Daoy (cell line): ENCODE data around the gene PREPL. TPM values are rescaled to one million over a fixed set of nuclear protein-coding genes. Genes with fewer than 3 reads are reported as not detected.
A peak's percentile ranks its signal among the peaks of the same experiment; 100 is the strongest.
"Not testable (repeated sequence)": the region's sequence is repeated elsewhere in the genome, so short reads cannot be mapped to it uniquely, and the experiment has no call there.

Experiments
- DNase-seq: peaks from one replicate; pipeline ENCODE4 v3.0.0-alpha.2; 2015; ENCODE audit warnings: low read depth
- total RNA-seq: library from RNA; depleted of rRNA; stranded (reverse); fragments of >200 nt; shearing (Covaris generic); gene quantifications from 2 replicates; pipeline ENCODE4 v1.2.3, GENCODE V29; 2014

The PREPL gene
- total RNA-seq, 1 experiment from 2014 or later, result 34.1 TPM

GRCh38 chr2:44348400-44348799 lies 12.9 kb downstream of the PREPL start:
- DNase-seq, result no peak

GRCh38 chr2:44347526-44347925 lies 13.8 kb downstream of the PREPL start:
- DNase-seq, result no peak

GRCh38 chr2:44342854-44343253 lies 18.4 kb downstream of the PREPL start:
- DNase-seq, result peak; percentile 8

GRCh38 chr2:44335806-44336538 lies 25.3 kb downstream of the PREPL start:
- no peak for DNase-seq

- no peak for DNase-seq
These were observed 27.3 kb downstream of the PREPL start for GRCh38 chr2:44333994-44334393.

- DNase-seq, result no peak
These were observed 30.5 kb downstream of the PREPL start for GRCh38 chr2:44330801-44331200.

GRCh38 chr2:44329343-44329742 lies 32.0 kb downstream of the PREPL start:
- DNase-seq, result no peak

GRCh38 chr2:44328750-44329149 lies 32.5 kb downstream of the PREPL start:
- DNase-seq, result no peak

- DNase-seq, result no peak
These were observed 34.6 kb downstream of the PREPL start for GRCh38 chr2:44326548-44327264.

- DNase-seq, result no peak
These were observed 35.4 kb downstream of the PREPL start for GRCh38 chr2:44325897-44326296.

- no peak for DNase-seq
These were observed 36.3 kb downstream of the PREPL start for GRCh38 chr2:44324971-44325426.

GRCh38 chr2:44321360-44321759 lies 39.9 kb downstream of the PREPL start:
- no peak for DNase-seq

- no peak for DNase-seq
These were observed 40.5 kb downstream of the PREPL start for GRCh38 chr2:44320832-44321231.

- DNase-seq, result no peak
These were observed 45.3 kb downstream of the PREPL start for GRCh38 chr2:44315945-44316344.

GRCh38 chr2:44314362-44314761 lies 46.9 kb downstream of the PREPL start:
- DNase-seq, result no peak

- DNase-seq, result no peak
These were observed 51.0 kb downstream of the PREPL start for GRCh38 chr2:44310287-44310686.

GRCh38 chr2:44305882-44306281 lies 55.4 kb downstream of the PREPL start:
- no peak for DNase-seq

GRCh38 chr2:44304258-44304657 lies 57.0 kb downstream of the PREPL start:
- no peak for DNase-seq

- DNase-seq, result not testable (repeated sequence)
These were observed 57.5 kb downstream of the PREPL start for GRCh38 chr2:44303766-44304165.

GRCh38 chr2:44301111-44301510 lies 60.2 kb downstream of the PREPL start:
- no peak for DNase-seq

- DNase-seq, result no peak
These were observed 61.7 kb downstream of the PREPL start for GRCh38 chr2:44299635-44300034.

GRCh38 chr2:44297431-44297830 lies 63.9 kb downstream of the PREPL start:
- no peak for DNase-seq

- DNase-seq, result no peak
These were observed 64.6 kb downstream of the PREPL start for GRCh38 chr2:44296653-44297052.
